ENCODE results near the gene COX6A1.

COX6A1 gene

GRCh38 chr12:120437735-120438494, at the start of gene COX6A1:
Gene COX6A1, plus strand, starts transcription at chr12:120438113. Its CDS starts 14 bp downstream, at chr12:120438127.
- peak; percentile 91 for DNase-seq (ENCODE audit: low read depth)

- DNase-seq (ENCODE audit: low read depth): no peak
Measured at GRCh38 chr12:120388691-120389481, 49.0 kb upstream of the COX6A1 start.

GRCh38 chr12:120390540-120391120, 47.3 kb upstream of the COX6A1 start:
- DNase-seq (ENCODE audit: low read depth): no peak

- no peak for DNase-seq (ENCODE audit: low read depth)
Measured at GRCh38 chr12:120394483-120395367, 43.2 kb upstream of the COX6A1 start.

- no peak for DNase-seq (ENCODE audit: low read depth)
Measured at GRCh38 chr12:120397824-120398540, 39.9 kb upstream of the COX6A1 start.

- DNase-seq (ENCODE audit: low read depth): no peak
Measured at GRCh38 chr12:120399531-120399930, 38.4 kb upstream of the COX6A1 start.

GRCh38 chr12:120402217-120402616, 35.7 kb upstream of the COX6A1 start:
- no peak for DNase-seq (ENCODE audit: low read depth)

GRCh38 chr12:120403869-120404268, 34.0 kb upstream of the COX6A1 start:
- DNase-seq (ENCODE audit: low read depth): no peak

- DNase-seq (ENCODE audit: low read depth): no peak
Measured at GRCh38 chr12:120404271-120404670, 33.6 kb upstream of the COX6A1 start.

GRCh38 chr12:120406069-120406468, 31.8 kb upstream of the COX6A1 start:
- no peak for DNase-seq (ENCODE audit: low read depth)

GRCh38 chr12:120406553-120406952, 31.4 kb upstream of the COX6A1 start:
- DNase-seq (ENCODE audit: low read depth): no peak

- no peak for DNase-seq (ENCODE audit: low read depth)
Measured at GRCh38 chr12:120408771-120409170, 29.1 kb upstream of the COX6A1 start.

- no peak for DNase-seq (ENCODE audit: low read depth)
Measured at GRCh38 chr12:120412421-120412820, 25.5 kb upstream of the COX6A1 start.

- no peak for DNase-seq (ENCODE audit: low read depth)
Measured at GRCh38 chr12:120413901-120414695, 23.8 kb upstream of the COX6A1 start.

GRCh38 chr12:120416490-120417216, 21.3 kb upstream of the COX6A1 start:
- DNase-seq (ENCODE audit: low read depth): no peak

GRCh38 chr12:120417917-120418580, 19.9 kb upstream of the COX6A1 start:
- DNase-seq (ENCODE audit: low read depth): no peak

- no peak for DNase-seq (ENCODE audit: low read depth)
Measured at GRCh38 chr12:120421701-120422100, 16.2 kb upstream of the COX6A1 start.

GRCh38 chr12:120422892-120423456, 14.9 kb upstream of the COX6A1 start:
- DNase-seq (ENCODE audit: low read depth): no peak

GRCh38 chr12:120425797-120426196, 12.1 kb upstream of the COX6A1 start:
- DNase-seq (ENCODE audit: low read depth): no peak
